Stimulated activated effector memory CD8-positive, alpha-beta T cell treated with anti-CD3 and anti-CD28 coated beads, Interleukin-12 subunit alpha, Interleukin-12 subunit beta, amount 100 ng/mL, for 72 hours (primary cell): Measurements from ENCODE around the gene PCSK4.
"Not testable (repeated sequence)": the region's sequence is repeated elsewhere in the genome, so short reads cannot be mapped to it uniquely, and the experiment has no call there.

Source experiments
- ATAC-seq: fragments of 150-1000 bp; cut with Tn5 transposase; 2 replicates; pipeline ENCODE4 v1.10.0; 2021
- DNase-seq, 2 donors: peaks; one replicate each; pipeline ENCODE4 v3.0.0; 2021 to 2022; ENCODE audit warnings: low spot score in 2 of 2
- H3K27ac Mint-ChIP-seq: one replicate; pipeline ENCODE4 v1.8.0; 2022; ENCODE audit warnings: mild to moderate bottlenecking, mixed read lengths
- H3K36me3 Mint-ChIP-seq: one replicate; pipeline ENCODE4 v1.8.0; 2022; ENCODE audit warnings: mild to moderate bottlenecking, mixed read lengths
- H3K4me1 Mint-ChIP-seq: one replicate; pipeline ENCODE4 v1.8.0; 2022; ENCODE audit warnings: mixed read lengths
- H3K4me3 Mint-ChIP-seq: one replicate; pipeline ENCODE4 v1.8.0; 2022; ENCODE audit warnings: mild to moderate bottlenecking, mixed read lengths
- H3K9me3 Mint-ChIP-seq: one replicate; pipeline ENCODE4 v1.8.0; 2022; ENCODE audit warnings: mixed read lengths

PCSK4 gene

DNA sequence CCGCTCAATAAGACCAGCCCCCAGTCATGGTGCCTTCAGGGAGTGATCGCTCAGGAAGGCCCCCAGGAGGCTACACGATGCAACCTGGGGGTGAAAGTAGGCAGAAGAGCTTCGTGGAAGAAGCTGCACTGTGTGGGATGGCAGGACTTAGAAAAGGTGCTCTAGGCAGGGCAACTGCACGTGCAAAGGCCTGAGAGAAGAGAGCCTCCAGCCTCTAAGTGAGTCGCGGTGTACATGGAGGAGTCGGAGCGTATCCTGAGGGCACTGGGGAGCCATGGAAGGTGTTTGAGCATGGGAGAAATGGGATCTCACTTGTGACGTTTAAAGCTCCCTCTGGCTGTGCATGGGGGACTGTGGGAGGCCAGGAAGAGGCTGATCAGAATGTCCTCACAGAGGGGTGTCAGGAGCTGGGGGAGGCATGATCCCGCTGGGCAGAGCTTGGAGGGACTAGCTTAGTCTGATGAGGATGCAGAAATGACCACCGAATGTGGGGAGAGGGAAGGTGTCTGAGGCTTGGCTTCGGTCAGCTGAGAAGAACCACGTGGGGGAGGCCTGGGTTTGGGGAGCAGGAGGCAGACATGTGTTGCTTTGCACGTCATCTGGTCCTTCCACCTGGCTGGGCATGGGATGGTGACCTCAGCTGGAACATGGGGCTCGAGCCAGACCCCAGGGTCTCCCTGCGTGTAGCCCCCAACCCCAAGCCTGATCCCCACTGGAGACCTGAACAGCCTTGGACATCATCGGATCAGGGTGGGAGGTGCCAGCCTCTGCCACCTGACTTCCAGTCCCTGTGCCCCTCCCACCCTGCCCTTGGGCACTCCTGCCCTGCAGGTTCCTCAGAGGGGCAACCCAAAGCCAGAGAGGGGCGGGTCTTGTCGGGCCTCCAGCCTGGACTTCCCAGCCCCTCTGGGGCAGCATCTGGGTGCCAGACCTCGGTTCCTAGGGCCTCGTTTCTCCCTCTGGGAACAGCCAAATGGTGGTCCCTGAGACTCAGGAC lies 39.1 kb downstream of the PCSK4 start:
- Mint-ChIP-seq H3K4me1 (peaks cover 28% of the 10 kb centered on the region), H3K27ac (no peak overlapping the region), H3K9me3 (no peaks in the 10 kb centered on the region), H3K36me3 (peaks cover 4% of the 10 kb centered on the region), H3K4me3 (peak overlapping the region; percentile 10)
- ATAC-seq (no peak), DNase-seq (no peak)

DNA sequence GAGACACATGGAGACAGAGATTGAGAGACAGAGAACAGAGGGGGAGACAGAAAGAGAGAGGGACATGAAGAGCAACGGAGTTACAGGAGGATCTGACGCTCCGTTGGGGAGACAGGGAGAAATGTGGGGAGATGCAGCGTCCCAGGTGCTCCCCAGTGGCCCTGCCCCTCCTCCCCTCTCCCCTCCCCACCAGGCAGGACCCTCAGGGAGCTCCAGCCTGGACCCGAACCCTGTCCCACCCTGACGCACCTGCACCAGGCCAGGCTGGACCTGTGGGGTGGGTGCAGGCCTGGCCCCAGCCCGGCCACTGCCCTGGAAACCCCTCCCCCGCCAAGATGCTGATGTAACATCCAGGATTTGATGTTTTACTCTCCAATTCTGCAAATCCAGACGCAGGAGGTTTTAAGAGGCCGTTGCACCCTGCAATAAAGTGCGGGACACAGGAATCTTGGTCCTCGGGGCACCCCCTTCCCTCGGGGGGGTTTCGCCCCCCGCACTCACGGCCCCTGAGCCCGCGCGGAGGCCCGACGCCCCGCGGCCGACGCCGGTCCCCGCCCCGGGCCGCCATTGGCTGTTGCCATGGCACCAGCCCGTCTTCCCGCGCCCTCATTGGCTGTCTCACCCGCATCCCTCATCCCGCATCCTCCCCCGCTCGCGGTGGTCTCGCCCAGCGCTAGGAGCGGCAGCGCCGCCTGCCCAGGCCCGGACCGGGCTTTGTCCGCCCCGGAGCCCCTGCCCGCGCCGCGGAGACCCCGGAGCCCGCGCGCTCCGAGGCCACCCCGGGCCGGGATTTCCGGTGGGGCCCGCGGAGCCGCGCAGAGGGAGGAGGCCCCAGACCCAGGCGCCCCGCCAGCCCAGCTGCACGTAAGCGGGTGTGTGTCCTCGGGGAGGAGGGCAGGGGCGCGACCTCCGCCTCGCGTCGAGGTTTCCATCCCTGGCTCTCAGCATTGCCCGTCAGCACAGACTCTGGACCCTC lies 40.4 kb downstream of the PCSK4 start, which contains the start of gene APC2:
APC2 (plus strand) TSS at position 655 of the 976 bp plus-strand sequence. CDS start 2,881 bp downstream, outside the sequence.
- no peaks in the 10 kb centered on the region for H3K9me3 Mint-ChIP-seq
- H3K36me3 Mint-ChIP-seq, result peaks cover 5% of the 10 kb centered on the region
- DNase-seq, result peak in 1 of 2 donors; percentile 79
- ATAC-seq, result peak; percentile 19
- peak within 1 kb of the TSS; percentile 41 for H3K4me3 Mint-ChIP-seq
- no peak within 1 kb of the TSS for H3K27ac Mint-ChIP-seq
- peaks cover 24% of the 10 kb centered on the region for H3K4me1 Mint-ChIP-seq

DNA sequence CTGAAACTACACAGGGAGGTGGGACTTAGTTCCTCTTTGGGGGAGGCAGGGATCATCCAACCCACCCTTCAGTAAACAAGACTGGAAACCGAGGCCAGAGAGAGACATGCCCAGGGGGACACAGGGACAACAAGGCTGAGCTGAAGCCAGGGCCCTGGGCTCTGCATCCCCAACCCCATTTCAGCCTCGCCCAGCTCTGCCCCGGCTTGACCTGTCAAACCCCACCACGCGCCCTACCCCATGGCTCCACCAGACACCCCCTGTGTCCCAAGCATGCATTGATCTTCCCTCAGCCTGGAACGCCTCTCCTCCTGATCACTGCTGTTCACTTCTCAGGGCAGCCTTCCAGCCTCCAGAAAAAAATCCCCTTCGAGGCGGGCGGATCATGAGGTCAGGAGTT lies 42.2 kb downstream of the PCSK4 start:
- ATAC-seq (no peak), DNase-seq (no peak)
- H3K36me3 Mint-ChIP-seq, result peaks cover 17% of the 10 kb centered on the region
- peaks cover 27% of the 10 kb centered on the region for H3K4me1 Mint-ChIP-seq
- no peak overlapping the region for H3K4me3 Mint-ChIP-seq
- no peaks in the 10 kb centered on the region for H3K9me3 Mint-ChIP-seq
- H3K27ac Mint-ChIP-seq, result no peak overlapping the region

DNA sequence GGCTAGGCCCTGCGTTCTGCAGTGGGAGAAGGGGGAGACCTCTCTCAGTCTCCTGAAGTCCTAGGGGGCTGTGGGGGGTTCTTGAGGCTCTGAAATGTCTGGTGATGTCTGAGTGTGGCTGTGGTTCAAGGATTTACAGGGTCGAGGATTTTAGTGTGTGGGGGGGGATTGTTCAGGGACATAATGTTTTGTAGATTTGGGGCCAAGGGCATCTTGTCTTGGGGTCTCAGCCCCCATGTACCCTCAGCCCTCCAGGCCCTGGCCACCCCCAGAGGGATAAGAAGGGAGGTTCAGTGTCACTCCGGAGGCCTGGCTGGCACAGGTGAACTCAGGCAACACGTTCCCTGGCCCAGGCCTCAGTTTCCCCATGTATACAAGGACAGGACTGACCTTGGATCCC lies 42.6 kb downstream of the PCSK4 start:
- peak overlapping the region; percentile 10 for H3K4me3 Mint-ChIP-seq
- H3K4me1 Mint-ChIP-seq, result peaks cover 27% of the 10 kb centered on the region
- ATAC-seq (no peak), DNase-seq (no peak)
- peaks cover 21% of the 10 kb centered on the region for H3K36me3 Mint-ChIP-seq
- no peak overlapping the region for H3K27ac Mint-ChIP-seq
- no peaks in the 10 kb centered on the region for H3K9me3 Mint-ChIP-seq

DNA sequence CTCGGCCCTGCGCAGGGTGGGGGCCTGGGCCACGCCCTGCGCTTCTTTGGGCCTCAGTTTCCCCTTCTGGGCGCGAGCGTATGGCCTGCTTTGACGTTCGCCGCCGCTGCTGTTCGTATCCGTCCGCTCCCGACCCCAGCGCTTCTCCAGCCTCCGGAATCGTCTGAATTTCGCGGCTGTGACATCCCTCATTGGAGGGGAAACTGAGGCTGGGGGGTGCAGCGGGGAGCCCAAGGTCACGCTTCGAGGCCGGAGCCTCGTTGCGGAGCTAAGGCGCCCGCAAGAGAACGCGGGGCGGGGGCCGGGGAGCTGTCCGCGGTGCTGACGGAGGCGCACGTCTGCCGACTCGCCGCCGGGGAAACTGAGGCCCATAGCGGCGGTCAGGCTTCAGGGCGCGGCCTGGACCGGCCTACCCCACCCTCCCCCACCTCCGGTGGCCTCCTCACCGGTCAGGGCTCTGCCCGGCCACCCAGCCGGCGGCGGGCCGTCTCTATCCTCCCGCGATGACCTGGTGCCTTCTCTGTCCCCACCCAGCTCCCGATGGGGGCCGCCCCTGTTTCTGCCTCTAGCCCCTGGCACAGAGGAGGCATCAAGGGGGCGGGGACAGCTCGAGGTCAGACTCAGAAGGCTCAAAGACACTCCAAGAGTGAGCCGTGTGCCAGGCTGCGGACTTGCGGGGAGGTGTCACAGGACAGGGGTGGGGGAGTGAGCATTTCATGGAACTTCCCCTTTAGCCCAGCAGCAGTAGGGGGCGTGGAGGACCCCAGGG lies 43.3 kb downstream of the PCSK4 start:
- no peak for ATAC-seq

DNA sequence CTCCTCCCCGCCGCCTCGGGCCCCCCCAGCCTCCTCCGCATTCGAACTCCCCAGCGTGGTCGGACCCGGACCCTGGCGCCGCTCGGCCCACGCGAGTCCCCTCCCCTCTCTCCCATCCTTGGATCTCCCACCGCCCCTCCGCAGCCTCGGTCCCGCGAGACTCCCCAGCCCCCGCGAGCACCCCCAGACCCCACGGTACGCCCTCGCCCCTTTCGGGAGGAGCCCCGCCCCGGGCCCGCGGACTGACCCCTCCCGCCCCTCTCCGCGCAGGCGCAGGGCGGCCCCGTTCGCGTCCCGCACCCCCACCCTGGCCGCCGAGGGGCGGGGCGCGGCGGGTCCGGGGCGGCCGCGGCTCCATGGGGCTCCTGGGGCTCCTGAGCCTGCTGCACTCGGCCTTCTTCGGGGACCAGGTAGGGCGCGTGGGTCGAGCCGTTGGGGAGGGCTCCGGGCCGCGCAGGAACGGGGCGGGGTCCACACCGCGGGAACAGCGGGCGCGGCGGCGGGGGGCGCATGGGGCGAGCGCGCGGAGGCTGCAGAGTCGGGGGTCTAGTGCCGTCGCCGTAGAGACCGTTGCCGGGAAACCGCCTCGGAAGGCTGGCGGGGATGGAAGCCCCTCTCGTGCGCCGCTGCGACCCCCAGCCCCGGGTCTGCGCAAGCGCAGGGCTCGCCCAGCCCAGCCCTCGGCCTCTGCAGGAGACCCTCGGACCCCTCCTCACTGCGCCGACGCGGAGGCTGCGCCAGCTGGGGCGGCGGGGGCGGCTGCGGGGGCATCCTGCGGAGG lies 44.0 kb downstream of the PCSK4 start:
- H3K4me3 Mint-ChIP-seq, result peak overlapping the region; percentile 73
- ATAC-seq (no peak), DNase-seq (no peak)
- no peak overlapping the region for H3K27ac Mint-ChIP-seq
- no peaks in the 10 kb centered on the region for H3K9me3 Mint-ChIP-seq
- H3K36me3 Mint-ChIP-seq, result peaks cover 35% of the 10 kb centered on the region
- peaks cover 32% of the 10 kb centered on the region for H3K4me1 Mint-ChIP-seq

More for the DNA sequence above, 43.3 kb downstream of the PCSK4 start:
- Mint-ChIP-seq H3K4me1 (peaks cover 27% of the 10 kb centered on the region), H3K4me3 (peak overlapping the region; percentile 10), H3K36me3 (peaks cover 27% of the 10 kb centered on the region), H3K9me3 (no peaks in the 10 kb centered on the region), H3K27ac (no peak overlapping the region)
- no peak for DNase-seq

DNA sequence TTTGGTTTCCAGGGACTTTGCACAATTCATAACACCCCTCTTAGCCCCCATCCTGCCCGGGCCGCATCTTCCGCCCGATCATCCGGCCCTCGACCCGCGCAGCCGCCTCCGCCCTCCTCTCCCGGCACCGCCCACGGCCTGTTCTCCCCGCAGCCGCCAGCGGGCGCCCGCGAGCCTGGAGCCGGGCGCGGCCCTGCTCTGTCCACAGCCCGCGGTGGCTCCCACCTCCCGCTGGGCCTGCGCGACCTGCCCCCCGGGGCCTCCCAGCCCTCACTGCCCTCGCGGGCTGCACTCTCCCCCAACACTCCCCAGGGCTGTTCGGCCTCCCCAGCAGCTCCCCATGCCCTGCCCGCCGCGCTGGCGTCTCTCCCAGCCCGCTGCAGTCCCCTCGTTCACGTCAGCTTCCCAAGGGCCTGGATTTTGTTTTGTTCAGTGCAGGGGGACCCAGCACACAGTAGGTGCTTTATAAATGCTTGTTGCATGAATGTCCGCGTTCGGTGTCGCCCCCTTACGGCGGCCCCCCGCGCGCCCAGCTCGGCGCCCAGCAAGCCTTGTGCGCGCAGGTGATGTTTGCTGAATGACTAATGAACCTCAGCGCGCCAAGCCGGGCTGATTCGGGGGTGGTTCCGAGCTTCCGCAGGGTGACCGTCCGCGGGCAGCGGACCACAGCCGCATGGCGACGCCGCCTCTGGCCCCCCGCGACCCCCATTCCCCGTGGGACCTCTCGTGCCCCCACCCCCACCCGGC lies 44.8 kb downstream of the PCSK4 start:
- peak; percentile 86 for ATAC-seq
- H3K27ac Mint-ChIP-seq, result peak overlapping the region; percentile 32
- H3K4me3 Mint-ChIP-seq, result peak overlapping the region; percentile 73
- peaks cover 43% of the 10 kb centered on the region for H3K36me3 Mint-ChIP-seq
- peak; percentile 92 to 94 for DNase-seq
- H3K9me3 Mint-ChIP-seq, result no peaks in the 10 kb centered on the region
- peaks cover 32% of the 10 kb centered on the region for H3K4me1 Mint-ChIP-seq

DNA sequence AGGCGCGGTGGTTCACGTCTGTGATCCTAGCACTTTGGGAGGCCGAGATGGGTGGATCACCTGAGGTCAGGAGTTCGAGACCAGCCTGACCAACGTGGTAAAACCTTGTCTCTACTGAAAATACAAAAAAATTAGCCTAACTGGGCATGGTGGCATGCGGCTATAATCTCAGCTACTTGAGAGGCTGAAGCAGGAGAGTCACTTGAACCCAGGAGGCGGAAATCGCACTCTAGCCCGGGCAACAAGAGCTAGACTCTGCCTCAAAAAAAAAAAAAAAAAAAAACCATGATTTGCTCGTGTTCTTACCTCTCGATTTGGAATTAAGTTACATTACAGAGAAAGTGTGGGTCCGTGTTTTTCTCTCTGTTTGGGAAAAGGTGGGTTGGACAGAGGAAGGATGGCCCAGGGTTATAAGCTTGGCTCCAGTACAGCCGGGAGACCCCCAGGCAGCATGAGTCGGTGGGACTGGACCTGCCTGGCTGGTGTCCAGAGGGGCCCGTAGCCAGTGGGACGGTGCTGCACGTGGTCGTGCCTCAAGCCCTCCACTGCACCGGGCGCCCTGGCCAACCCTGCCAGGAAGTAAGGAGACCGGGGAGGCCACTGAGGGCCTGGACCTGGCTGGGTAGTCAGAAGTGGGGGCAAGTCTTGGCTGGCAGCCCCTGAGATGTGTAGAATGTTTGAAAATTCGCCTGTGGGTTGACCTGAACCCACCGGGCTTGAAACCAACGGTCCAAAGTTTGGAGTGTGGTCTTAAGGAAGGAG lies 48.3 kb downstream of the PCSK4 start:
- Mint-ChIP-seq H3K4me3 (peak overlapping the region; percentile 96), H3K9me3 (no peaks in the 10 kb centered on the region), H3K4me1 (peaks cover 41% of the 10 kb centered on the region), H3K27ac (peak overlapping the region; percentile 100), H3K36me3 (peaks cover 75% of the 10 kb centered on the region)
- DNase-seq (no peak), ATAC-seq (no peak)

DNA sequence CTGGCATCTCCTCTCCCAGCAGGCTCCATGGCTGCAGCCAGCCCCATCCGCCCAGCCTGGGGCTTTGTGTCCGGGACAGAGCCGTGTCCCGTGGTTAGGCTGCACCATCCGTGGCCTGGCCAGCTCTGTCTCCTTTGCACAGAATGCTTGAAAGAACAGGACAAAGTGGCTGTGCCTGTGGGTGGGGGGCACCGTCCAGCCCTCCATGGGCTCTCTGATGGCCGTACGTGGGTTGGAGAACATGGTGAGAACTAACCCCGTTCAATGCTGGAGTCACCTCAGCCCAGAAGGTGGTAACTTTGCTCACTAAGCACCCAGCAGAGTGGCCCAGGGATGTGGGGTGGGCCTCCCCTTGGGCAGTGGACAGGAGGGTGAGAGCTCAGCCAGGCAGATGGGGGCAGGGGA lies 49.1 kb downstream of the PCSK4 start:
- Mint-ChIP-seq H3K27ac (peak overlapping the region; percentile 100), H3K4me3 (peak overlapping the region; percentile 96), H3K9me3 (no peaks in the 10 kb centered on the region), H3K4me1 (peaks cover 41% of the 10 kb centered on the region), H3K36me3 (peaks cover 81% of the 10 kb centered on the region)
- ATAC-seq (no peak), DNase-seq (no peak)

DNA sequence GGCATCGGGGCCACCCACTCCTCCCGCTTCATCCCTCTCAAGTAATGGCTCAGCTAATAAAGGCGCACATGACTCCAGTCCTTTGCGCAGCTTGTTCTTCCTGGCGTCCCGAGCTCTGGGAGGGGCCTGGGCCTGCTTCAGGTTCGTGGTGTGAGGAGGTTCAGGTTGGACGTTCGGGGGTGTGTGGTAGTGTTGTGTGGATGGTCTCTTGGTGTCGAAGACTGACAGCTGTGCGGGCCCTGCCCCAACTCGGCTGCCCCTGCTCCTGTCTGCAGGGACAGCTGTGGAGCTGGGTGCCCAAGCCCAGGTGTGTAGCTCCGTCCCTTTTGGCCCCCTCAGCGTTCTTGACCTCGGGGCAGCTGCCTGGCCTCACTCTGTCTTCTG lies 49.7 kb downstream of the PCSK4 start:
- ATAC-seq (no peak), DNase-seq (no peak)
- peaks cover 83% of the 10 kb centered on the region for H3K36me3 Mint-ChIP-seq
- H3K4me1 Mint-ChIP-seq, result peaks cover 38% of the 10 kb centered on the region
- H3K9me3 Mint-ChIP-seq, result no peaks in the 10 kb centered on the region
- peak overlapping the region; percentile 100 for H3K27ac Mint-ChIP-seq
- peak overlapping the region; percentile 96 for H3K4me3 Mint-ChIP-seq

DNA sequence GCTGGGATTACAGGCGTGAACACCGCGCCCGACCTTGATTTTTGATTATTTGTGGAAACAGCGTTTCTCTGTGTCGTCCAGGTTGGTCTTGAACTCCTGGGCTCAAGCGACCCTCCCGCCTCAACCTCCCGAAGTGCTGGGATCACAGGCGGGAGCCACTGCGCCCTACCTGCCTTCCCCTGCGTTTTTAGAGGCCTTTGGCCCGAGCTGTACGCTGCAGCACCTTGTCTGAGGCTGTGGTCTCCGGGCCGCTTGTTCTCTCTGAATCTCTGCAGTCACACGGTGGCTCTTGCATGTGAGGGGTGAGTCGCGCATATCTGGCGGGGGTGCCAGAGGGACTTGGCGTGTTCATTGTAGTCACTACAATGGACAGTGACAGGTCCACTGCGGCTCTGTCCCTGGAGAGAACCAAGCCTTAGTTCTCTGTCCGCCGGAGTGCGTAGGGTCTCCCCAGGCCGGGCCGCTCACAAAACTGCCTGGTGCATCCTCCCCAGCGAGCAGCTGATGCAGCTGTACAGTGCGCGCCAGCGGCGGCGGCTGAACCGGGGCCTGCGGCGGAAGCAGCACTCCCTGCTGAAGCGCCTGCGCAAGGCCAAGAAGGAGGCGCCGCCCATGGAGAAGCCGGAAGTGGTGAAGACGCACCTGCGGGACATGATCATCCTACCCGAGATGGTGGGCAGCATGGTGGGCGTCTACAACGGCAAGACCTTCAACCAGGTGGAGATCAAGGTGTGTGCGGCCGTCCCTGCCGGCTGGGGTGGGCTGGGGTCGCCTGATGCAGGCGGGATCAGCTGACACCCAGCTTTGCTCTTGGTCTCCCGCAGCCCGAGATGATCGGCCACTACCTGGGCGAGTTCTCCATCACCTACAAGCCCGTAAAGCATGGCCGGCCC lies 50.4 kb downstream of the PCSK4 start:
- peaks cover 87% of the 10 kb centered on the region for H3K36me3 Mint-ChIP-seq
- H3K4me3 Mint-ChIP-seq, result peak overlapping the region; percentile 96
- H3K27ac Mint-ChIP-seq, result peak overlapping the region; percentile 100
- not testable (repeated sequence) for H3K9me3 Mint-ChIP-seq, ATAC-seq, DNase-seq
- H3K4me1 Mint-ChIP-seq, result peaks cover 34% of the 10 kb centered on the region

DNA sequence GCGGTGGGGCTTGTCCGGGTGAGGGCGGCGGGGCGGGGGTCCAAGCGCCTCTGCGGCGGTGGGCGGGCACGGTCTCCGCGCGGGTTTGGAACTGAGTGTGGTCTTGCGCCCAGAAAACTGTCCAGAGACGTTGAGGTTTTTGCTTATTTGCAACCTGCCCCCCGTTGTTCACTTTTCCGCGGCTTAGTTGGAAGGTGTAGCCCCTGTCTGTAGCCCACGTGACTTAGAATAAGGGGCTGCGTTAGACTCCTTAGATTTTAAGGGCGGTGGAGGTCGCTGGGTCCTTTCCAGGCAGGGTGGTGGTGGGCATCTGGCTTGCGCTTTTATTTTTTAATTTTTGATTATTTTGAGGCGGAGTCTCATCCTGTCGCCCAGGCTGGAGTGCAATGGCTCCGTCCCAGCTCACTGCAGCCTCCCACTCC lies 51.2 kb downstream of the PCSK4 start:
- Mint-ChIP-seq H3K4me1 (peaks cover 31% of the 10 kb centered on the region), H3K9me3 (no peaks in the 10 kb centered on the region), H3K27ac (peak overlapping the region; percentile 100), H3K4me3 (peak overlapping the region; percentile 96), H3K36me3 (peaks cover 90% of the 10 kb centered on the region)
- DNase-seq (no peak), ATAC-seq (no peak)
